Measurements from ENCODE around the gene ZDBF2.

Gene ZDBF2

GRCh38 chr2:206336861-206337260 is 62.4 kb downstream of the ZDBF2 start:
- TF ChIP-seq ZNF214 (tag by site-specific recombination; IDR thresholded peaks at IDR 0.05; ENCODE audit: borderline replicate concordance) (no peak), ZNF302 (tag by site-specific recombination; IDR thresholded peaks at IDR 0.05; ENCODE audit: low read depth) (no peak), ZBTB8A (tag by site-specific recombination; IDR thresholded peaks at IDR 0.05) (no peak), ZNF366 (tag by site-specific recombination; conservative IDR thresholded peaks at IDR 0.05) (no peak), ZNF560 (tag by site-specific recombination; IDR thresholded peaks at IDR 0.05; ENCODE audit: borderline replicate concordance) (no peak)
- ChIA-PET POLR2A (no interaction called here), CTCF (no interaction called here)
- Histone ChIP-seq H3K4me1 (ENCODE audit: control insufficient read depth, insufficient read depth, low read length) (no peaks in the 10 kb centered on the region), H3K27ac (ENCODE audit: extremely low read depth, low read depth, low read length) (no peak overlapping the region), H3K4me3 (ENCODE audit: low read depth, low read length) (no peak overlapping the region), H3K9me3 (ENCODE audit: control insufficient read depth, insufficient read depth, low read depth, low read length) (no peaks in the 10 kb centered on the region), H3K36me3 (ENCODE audit: control insufficient read depth in 2 of 2, insufficient read depth in 1 of 2, low read length in 2 of 2) (no peaks in the 10 kb centered on the region)

- TF ChIP-seq ZNF184 (tag by site-specific recombination; IDR thresholded peaks at IDR 0.05) (no peak), BCL11A (tag by site-specific recombination; IDR thresholded peaks at IDR 0.05; ENCODE audit: low read depth) (no peak), ZFP3 (tag by site-specific recombination; IDR thresholded peaks at IDR 0.05; ENCODE audit: low read depth) (no peak), WT1 (tag by site-specific recombination; IDR thresholded peaks at IDR 0.05) (no peak), GLIS2 (tag by site-specific recombination; IDR thresholded peaks at IDR 0.05) (no peak), TSHZ1 (tag by site-specific recombination; IDR thresholded peaks at IDR 0.05; ENCODE audit: borderline replicate concordance) (no peak), ZNF621 (tag by site-specific recombination; IDR thresholded peaks at IDR 0.05) (no peak), ELK4 (IDR thresholded peaks at IDR 0.05; ENCODE audit: borderline replicate concordance, low read depth, low read length) (no peak), ZXDB (tag by site-specific recombination; IDR thresholded peaks at IDR 0.05) (no peak)
- Histone ChIP-seq H3K36me3 (ENCODE audit: control insufficient read depth in 2 of 2, insufficient read depth in 1 of 2, low read length in 2 of 2) (no peaks in the 10 kb centered on the region), H3K27ac (ENCODE audit: extremely low read depth, low read depth, low read length) (no peak overlapping the region), H3K4me3 (ENCODE audit: low read depth, low read length) (no peak overlapping the region), H3K4me1 (ENCODE audit: control insufficient read depth, insufficient read depth, low read length) (no peaks in the 10 kb centered on the region), H3K9me3 (ENCODE audit: control insufficient read depth, insufficient read depth, low read depth, low read length) (no peaks in the 10 kb centered on the region)
- POLR2A ChIA-PET: no interaction called here
- CTCF ChIA-PET: interaction anchor here (0.6 kb wide), 1 partner anchor 78 kb away, joined by 3 read pairs; no protein-coding TSS in a partner anchor
Observed at GRCh38 chr2:206337956-206338355, 63.5 kb downstream of the ZDBF2 start.

- no peaks in the 10 kb centered on the region for H3K9me3 ChIP-seq (ENCODE audit: control insufficient read depth, insufficient read depth, low read depth, low read length)
- no peaks in the 10 kb centered on the region for H3K36me3 ChIP-seq (ENCODE audit: control insufficient read depth in 2 of 2, insufficient read depth in 1 of 2, low read length in 2 of 2)
- no peaks in the 10 kb centered on the region for H3K4me1 ChIP-seq (ENCODE audit: control insufficient read depth, insufficient read depth, low read length)
- POLR2A ChIA-PET: no interaction called here
- CTCF ChIA-PET: interaction anchor here (0.6 kb wide), 1 partner anchor 1170 kb away, joined by 3 read pairs; no protein-coding TSS in a partner anchor
- TF ChIP-seq ZNF354C (tag by site-specific recombination; IDR thresholded peaks at IDR 0.05; ENCODE audit: borderline replicate concordance, low read depth): no peak
- TF ChIP-seq REST (tag by site-specific recombination; IDR thresholded peaks at IDR 0.05): 0 out of 2 replicates have a peak, but pooled peaks have one; percentile 23
- H3K27ac ChIP-seq (ENCODE audit: extremely low read depth, low read depth, low read length): no peak overlapping the region
- no peak overlapping the region for H3K4me3 ChIP-seq (ENCODE audit: low read depth, low read length)
Observed at GRCh38 chr2:206341396-206341795, 66.9 kb downstream of the ZDBF2 start.
